Mesothelial cell of epicardium (in vitro differentiated cells): ENCODE measurements around the gene DUOX1. TPM values are rescaled to one million over a fixed set of nuclear protein-coding genes. Genes with fewer than 3 reads are reported as not detected.

ENCODE experiments used
- DNase-seq, 2 experiments: peaks; one replicate each; pipeline ENCODE4 v3.0.0; 2021; ENCODE audit warnings: low spot score in 2 of 2; ENCODE audit not compliant: unreplicated experiment in 2 of 2
- H3K27ac Mint-ChIP-seq: 2 replicates; pipeline ENCODE4 v1.8.0; 2021; ENCODE audit warnings: mixed read lengths
- H3K27me3 Mint-ChIP-seq: 2 replicates; pipeline ENCODE4 v1.8.0; 2021; ENCODE audit warnings: low read depth, mixed read lengths
- H3K36me3 Mint-ChIP-seq: 2 replicates; pipeline ENCODE4 v1.8.0; 2021; ENCODE audit warnings: mixed read lengths
- H3K4me1 Mint-ChIP-seq: 2 replicates; pipeline ENCODE4 v1.8.0; 2021; ENCODE audit warnings: mixed read lengths
- H3K4me3 Mint-ChIP-seq: 2 replicates; pipeline ENCODE4 v1.8.0; 2021; ENCODE audit warnings: mild to moderate bottlenecking, moderate library complexity, mixed read lengths
- H3K9me3 Mint-ChIP-seq: 2 replicates; pipeline ENCODE4 v1.8.0; 2021; ENCODE audit warnings: mixed read lengths
- CTCF ChIP-seq: fragments of 200-600 bp; sonication (generic); IDR thresholded peaks from one replicate; pipeline ENCODE4 v1.5.0; 2021; ENCODE audit warnings: antibody characterized with exemption; ENCODE audit not compliant: unreplicated experiment
- total RNA-seq: library from RNA; stranded (reverse); gene quantifications from 3 replicates; pipeline ENCODE4 v1.2.1, GENCODE V29; 2021

Gene DUOX1
- total RNA-seq, 1 donor from 2014 or later, result 7.2 TPM

- TF ChIP-seq CTCF, result no peak
- no peaks in the 10 kb centered on the region for H3K27me3 Mint-ChIP-seq
- H3K36me3 Mint-ChIP-seq, result no peaks in the 10 kb centered on the region
- H3K9me3 Mint-ChIP-seq, result no peaks in the 10 kb centered on the region
- H3K27ac Mint-ChIP-seq, result peak overlapping the region; percentile 80
- no peak overlapping the region for H3K4me3 Mint-ChIP-seq
- no peak for DNase-seq
- H3K4me1 Mint-ChIP-seq, result peaks cover 29% of the 10 kb centered on the region
Measured at GRCh38 chr15:45168751-45169551, 39.2 kb downstream of the DUOX1 start.

DNA sequence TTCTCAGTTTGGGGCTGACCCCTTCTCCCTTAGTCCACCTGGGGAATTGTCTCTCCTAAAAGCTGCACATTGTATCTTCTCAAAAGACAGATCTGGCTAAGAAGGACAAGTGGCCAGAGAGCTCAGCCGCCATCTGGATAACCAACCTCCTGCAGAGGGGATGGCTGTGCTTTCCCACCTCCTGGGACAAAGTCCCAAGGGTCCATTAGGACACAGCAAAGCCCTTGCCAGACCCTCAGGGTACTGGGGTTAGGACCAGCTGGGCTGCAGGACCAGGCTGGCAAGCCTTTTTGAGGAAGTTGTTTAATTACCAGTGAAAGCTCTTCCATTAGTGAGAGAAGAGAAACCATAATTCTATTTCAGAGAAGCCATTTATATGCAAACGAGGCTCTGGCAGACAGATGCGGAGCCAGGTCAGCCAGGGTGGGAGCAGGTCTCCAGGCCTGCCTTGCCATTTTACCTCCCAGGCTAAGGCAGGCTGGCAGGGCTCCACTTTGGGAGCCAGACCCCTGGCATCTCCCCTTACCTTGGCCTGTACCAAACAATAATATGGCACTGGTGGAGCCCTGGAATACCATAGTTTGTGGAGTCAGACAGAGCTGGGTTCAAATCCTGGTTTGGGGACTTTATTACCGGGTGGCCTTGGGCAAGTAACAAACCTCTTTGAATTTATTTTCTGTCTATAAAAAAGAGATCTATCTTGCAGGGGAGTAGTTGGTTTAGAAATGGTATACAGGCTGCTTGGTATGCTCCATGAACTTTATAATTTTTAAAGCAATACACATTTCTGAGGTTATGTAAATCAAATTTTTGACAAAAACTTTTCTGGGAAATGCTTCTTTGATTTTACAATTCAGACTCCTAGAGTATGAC lies 40.0 kb downstream of the DUOX1 start:
- Mint-ChIP-seq H3K9me3 (no peaks in the 10 kb centered on the region), H3K4me3 (no peak overlapping the region), H3K27me3 (no peaks in the 10 kb centered on the region), H3K27ac (peak overlapping the region; percentile 80), H3K36me3 (no peaks in the 10 kb centered on the region), H3K4me1 (peaks cover 29% of the 10 kb centered on the region)
- no peak for DNase-seq
- TF ChIP-seq CTCF, result no peak

DNA sequence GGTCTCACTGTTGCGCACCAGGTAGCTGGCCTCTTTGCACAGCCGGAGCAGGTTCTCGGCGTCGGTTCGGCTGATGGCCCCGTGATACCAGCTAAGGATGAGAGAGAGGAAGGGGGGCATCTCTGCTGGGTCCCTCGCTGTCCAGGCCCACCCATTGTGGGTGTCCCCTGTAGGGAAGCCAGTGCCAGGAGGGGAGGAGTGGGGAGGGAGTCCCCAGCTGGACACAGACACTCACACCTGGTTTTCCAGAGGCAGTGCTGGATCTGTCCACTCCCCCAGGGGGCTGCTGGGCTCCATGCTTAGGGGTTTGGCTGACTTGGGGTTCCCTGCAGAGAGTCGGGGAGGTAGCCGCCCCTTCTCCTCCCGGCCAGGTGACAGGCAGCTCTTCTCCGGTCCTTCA lies 42.1 kb downstream of the DUOX1 start:
- no peak overlapping the region for H3K4me3 Mint-ChIP-seq
- no peak for TF ChIP-seq CTCF
- no peak overlapping the region for H3K27ac Mint-ChIP-seq
- H3K9me3 Mint-ChIP-seq, result no peaks in the 10 kb centered on the region
- H3K27me3 Mint-ChIP-seq, result no peaks in the 10 kb centered on the region
- H3K36me3 Mint-ChIP-seq, result peaks cover 8% of the 10 kb centered on the region
- no peak for DNase-seq
- peaks cover 14% of the 10 kb centered on the region for H3K4me1 Mint-ChIP-seq

GRCh38 chr15:45174069-45174468 lies 44.3 kb downstream of the DUOX1 start:
- no peak for TF ChIP-seq CTCF
- Mint-ChIP-seq H3K9me3 (no peaks in the 10 kb centered on the region), H3K4me1 (peaks cover 5% of the 10 kb centered on the region), H3K27me3 (no peaks in the 10 kb centered on the region), H3K27ac (no peak overlapping the region), H3K4me3 (no peak overlapping the region), H3K36me3 (peaks cover 17% of the 10 kb centered on the region)
- no peak for DNase-seq

GRCh38 chr15:45174577-45174976 lies 44.8 kb downstream of the DUOX1 start:
- Mint-ChIP-seq H3K27me3 (no peaks in the 10 kb centered on the region), H3K4me3 (no peak overlapping the region), H3K9me3 (no peaks in the 10 kb centered on the region), H3K36me3 (peaks cover 17% of the 10 kb centered on the region), H3K27ac (no peak overlapping the region), H3K4me1 (peaks cover 3% of the 10 kb centered on the region)
- no peak for DNase-seq
- no peak for TF ChIP-seq CTCF
